ENCODE measurements around the gene COL6A3. TPM values are rescaled to one million over a fixed set of nuclear protein-coding genes. Genes with fewer than 3 reads are reported as not detected.

COL6A3 gene
- total and polyA plus RNA-seq, 4 experiments from 2014 or later, result 0.56 to 2.1 (median 1.5) TPM; not detected in 1

GRCh38 chr2:237403024-237403882, 10.7 kb downstream of the COL6A3 start:
- no peaks in the 10 kb centered on the region for H3K27me3 ChIP-seq (ENCODE audit: insufficient read depth, low read length)
- no peaks in the 10 kb centered on the region for H3K4me1 ChIP-seq (ENCODE audit: insufficient read depth, low read length)
- H3K9me3 ChIP-seq (ENCODE audit: control insufficient read depth in 1 of 2, low read length in 2 of 2), result no peaks in the 10 kb centered on the region
- Mint-ChIP-seq H3K4me3 (no peak overlapping the region), H3K4me1 (no peaks in the 10 kb centered on the region), H3K36me3 (no peaks in the 10 kb centered on the region), H3K27me3 (no peaks in the 10 kb centered on the region), H3K9me3 (peaks cover 0 to 3% (median 0%) of the 10 kb centered on the region in 8 donors), H3K27ac (no peak overlapping the region)
- DNase-seq, result no peak
- intact Hi-C loops (cut with micrococcal nuclease), result no loop called here
- ChIA-PET POLR2A (ENCODE audit: partially characterized antibody) (no interaction called here), CTCF (ENCODE audit: partially characterized antibody) (interaction anchor here (0.9 to 1.0 kb wide), 2 partner anchors 9 to 19 kb away, joined by 3 read pairs; no protein-coding TSS in a partner anchor)
- H3K36me3 ChIP-seq (ENCODE audit: insufficient read depth, low read length), result no peaks in the 10 kb centered on the region
- no peak overlapping the region for H3K4me3 ChIP-seq (ENCODE audit: low read length in 2 of 2)
- no peak overlapping the region for H3K27ac ChIP-seq (ENCODE audit: low read depth, low read length)

GRCh38 chr2:237400199-237400598, 13.8 kb downstream of the COL6A3 start:
- no peaks in the 10 kb centered on the region for H3K4me1 Mint-ChIP-seq
- no peak overlapping the region for H3K4me3 Mint-ChIP-seq
- no peak for DNase-seq
- H3K9me3 Mint-ChIP-seq, result peaks cover 0 to 3% (median 0%) of the 10 kb centered on the region in 8 donors
- ChIA-PET POLR2A (ENCODE audit: partially characterized antibody) (no interaction called here), CTCF (ENCODE audit: partially characterized antibody) (no interaction called here)
- intact Hi-C loops (cut with micrococcal nuclease), result no loop called here
- H3K9me3 ChIP-seq (ENCODE audit: control insufficient read depth in 1 of 2, low read length in 2 of 2), result no peaks in the 10 kb centered on the region
- H3K36me3 Mint-ChIP-seq, result no peaks in the 10 kb centered on the region
- H3K27ac ChIP-seq (ENCODE audit: low read depth, low read length), result no peak overlapping the region
- no peaks in the 10 kb centered on the region for H3K27me3 ChIP-seq (ENCODE audit: insufficient read depth, low read length)
- no peaks in the 10 kb centered on the region for H3K27me3 Mint-ChIP-seq
- H3K36me3 ChIP-seq (ENCODE audit: insufficient read depth, low read length), result no peaks in the 10 kb centered on the region
- no peak overlapping the region for H3K4me3 ChIP-seq (ENCODE audit: low read length in 2 of 2)
- H3K4me1 ChIP-seq (ENCODE audit: insufficient read depth, low read length), result no peaks in the 10 kb centered on the region
- H3K27ac Mint-ChIP-seq, result no peak overlapping the region

GRCh38 chr2:237397072-237397471, 16.9 kb downstream of the COL6A3 start:
- no peak overlapping the region for H3K27ac Mint-ChIP-seq
- intact Hi-C loops (cut with micrococcal nuclease), result no loop called here
- Histone ChIP-seq H3K4me3 (ENCODE audit: low read length in 2 of 2) (no peak overlapping the region), H3K36me3 (ENCODE audit: insufficient read depth, low read length) (no peaks in the 10 kb centered on the region), H3K27me3 (ENCODE audit: insufficient read depth, low read length) (no peaks in the 10 kb centered on the region), H3K9me3 (ENCODE audit: control insufficient read depth in 1 of 2, low read length in 2 of 2) (no peaks in the 10 kb centered on the region), H3K27ac (ENCODE audit: low read depth, low read length) (no peak overlapping the region), H3K4me1 (ENCODE audit: insufficient read depth, low read length) (no peaks in the 10 kb centered on the region)
- H3K9me3 Mint-ChIP-seq, result peaks cover 0 to 3% (median 0%) of the 10 kb centered on the region in 8 donors
- ChIA-PET POLR2A (ENCODE audit: partially characterized antibody) (no interaction called here), CTCF (ENCODE audit: partially characterized antibody) (no interaction called here)
- no peaks in the 10 kb centered on the region for H3K4me1 Mint-ChIP-seq
- peaks cover 0 to 2% of the 10 kb centered on the region in 2 donors for H3K27me3 Mint-ChIP-seq
- H3K36me3 Mint-ChIP-seq, result no peaks in the 10 kb centered on the region
- DNase-seq, result no peak
- H3K4me3 Mint-ChIP-seq, result no peak overlapping the region

- H3K27me3 Mint-ChIP-seq, result peaks cover 0 to 2% of the 10 kb centered on the region in 2 donors
- DNase-seq, result no peak
- H3K4me3 Mint-ChIP-seq, result no peak overlapping the region
- no peaks in the 10 kb centered on the region for H3K4me1 Mint-ChIP-seq
- H3K4me3 ChIP-seq (ENCODE audit: low read length in 2 of 2), result no peak overlapping the region
- H3K4me1 ChIP-seq (ENCODE audit: insufficient read depth, low read length), result no peaks in the 10 kb centered on the region
- intact Hi-C loops (cut with micrococcal nuclease), result no loop called here
- no peaks in the 10 kb centered on the region for H3K9me3 Mint-ChIP-seq
- no peak overlapping the region for H3K27ac Mint-ChIP-seq
- H3K36me3 Mint-ChIP-seq, result no peaks in the 10 kb centered on the region
- no peak overlapping the region for H3K27ac ChIP-seq (ENCODE audit: low read depth, low read length)
- POLR2A ChIA-PET (ENCODE audit: partially characterized antibody), result no interaction called here
- no peaks in the 10 kb centered on the region for H3K9me3 ChIP-seq (ENCODE audit: control insufficient read depth in 1 of 2, low read length in 2 of 2)
- H3K27me3 ChIP-seq (ENCODE audit: insufficient read depth, low read length), result no peaks in the 10 kb centered on the region
- H3K36me3 ChIP-seq (ENCODE audit: insufficient read depth, low read length), result no peaks in the 10 kb centered on the region
- CTCF ChIA-PET (ENCODE audit: partially characterized antibody), result interaction anchor here (0.6 kb wide), 1 partner anchor 126 kb away, joined by 3 read pairs; no protein-coding TSS in a partner anchor
Measured at GRCh38 chr2:237393523-237393922, 20.4 kb downstream of the COL6A3 start.

GRCh38 chr2:237392186-237392585, 21.8 kb downstream of the COL6A3 start:
- ChIA-PET POLR2A (ENCODE audit: partially characterized antibody) (no interaction called here), CTCF (ENCODE audit: partially characterized antibody) (no interaction called here)
- H3K27me3 ChIP-seq (ENCODE audit: insufficient read depth, low read length), result no peaks in the 10 kb centered on the region
- no peak overlapping the region for H3K4me3 Mint-ChIP-seq
- H3K27ac ChIP-seq (ENCODE audit: low read depth, low read length), result no peak overlapping the region
- H3K36me3 Mint-ChIP-seq, result no peaks in the 10 kb centered on the region
- intact Hi-C loops (cut with micrococcal nuclease), result no loop called here
- H3K9me3 Mint-ChIP-seq, result no peaks in the 10 kb centered on the region
- no peaks in the 10 kb centered on the region for H3K9me3 ChIP-seq (ENCODE audit: control insufficient read depth in 1 of 2, low read length in 2 of 2)
- H3K4me3 ChIP-seq (ENCODE audit: low read length in 2 of 2), result no peak overlapping the region
- peaks cover 0 to 2% of the 10 kb centered on the region in 2 donors for H3K27me3 Mint-ChIP-seq
- H3K4me1 ChIP-seq (ENCODE audit: insufficient read depth, low read length), result no peaks in the 10 kb centered on the region
- no peaks in the 10 kb centered on the region for H3K4me1 Mint-ChIP-seq
- H3K36me3 ChIP-seq (ENCODE audit: insufficient read depth, low read length), result no peaks in the 10 kb centered on the region
- no peak overlapping the region for H3K27ac Mint-ChIP-seq
- DNase-seq, result no peak

- intact Hi-C loops (cut with micrococcal nuclease), result no loop called here
- Mint-ChIP-seq H3K4me3 (no peak overlapping the region), H3K27ac (peak overlapping the region in 1 of 7 donors; percentile 16), H3K27me3 (peaks cover 0 to 2% of the 10 kb centered on the region in 2 donors), H3K36me3 (no peaks in the 10 kb centered on the region), H3K9me3 (no peaks in the 10 kb centered on the region), H3K4me1 (no peaks in the 10 kb centered on the region)
- H3K36me3 ChIP-seq (ENCODE audit: insufficient read depth, low read length), result no peaks in the 10 kb centered on the region
- no peaks in the 10 kb centered on the region for H3K4me1 ChIP-seq (ENCODE audit: insufficient read depth, low read length)
- H3K9me3 ChIP-seq (ENCODE audit: control insufficient read depth in 1 of 2, low read length in 2 of 2), result no peaks in the 10 kb centered on the region
- H3K27me3 ChIP-seq (ENCODE audit: insufficient read depth, low read length), result no peaks in the 10 kb centered on the region
- ChIA-PET CTCF (ENCODE audit: partially characterized antibody) (no interaction called here), POLR2A (ENCODE audit: partially characterized antibody) (no interaction called here)
- DNase-seq, result no peak
- H3K4me3 ChIP-seq (ENCODE audit: low read length in 2 of 2), result no peak overlapping the region
- no peak overlapping the region for H3K27ac ChIP-seq (ENCODE audit: low read depth, low read length)
Measured at GRCh38 chr2:237391140-237391539, 22.8 kb downstream of the COL6A3 start.

GRCh38 chr2:237390235-237390634, 23.7 kb downstream of the COL6A3 start:
- peaks cover 0 to 2% of the 10 kb centered on the region in 2 donors for H3K27me3 Mint-ChIP-seq
- H3K4me3 Mint-ChIP-seq, result no peak overlapping the region
- ChIA-PET CTCF (ENCODE audit: partially characterized antibody) (no interaction called here), POLR2A (ENCODE audit: partially characterized antibody) (no interaction called here)
- DNase-seq, result no peak
- Histone ChIP-seq H3K9me3 (ENCODE audit: control insufficient read depth in 1 of 2, low read length in 2 of 2) (no peaks in the 10 kb centered on the region), H3K4me3 (ENCODE audit: low read length in 2 of 2) (no peak overlapping the region), H3K27me3 (ENCODE audit: insufficient read depth, low read length) (no peaks in the 10 kb centered on the region), H3K4me1 (ENCODE audit: insufficient read depth, low read length) (no peaks in the 10 kb centered on the region), H3K27ac (ENCODE audit: low read depth, low read length) (no peak overlapping the region), H3K36me3 (ENCODE audit: insufficient read depth, low read length) (no peaks in the 10 kb centered on the region)
- no peak overlapping the region for H3K27ac Mint-ChIP-seq
- intact Hi-C loops (cut with micrococcal nuclease), result no loop called here
- no peaks in the 10 kb centered on the region for H3K36me3 Mint-ChIP-seq
- no peaks in the 10 kb centered on the region for H3K4me1 Mint-ChIP-seq
- H3K9me3 Mint-ChIP-seq, result no peaks in the 10 kb centered on the region
